Thoracic aorta (tissue), 2 donors: ENCODE data around the gene EPYC. TPM values are rescaled to one million over a fixed set of nuclear protein-coding genes. Genes with fewer than 3 reads are reported as not detected.

Experiments used
- ATAC-seq: fragments of 150-250 bp; one replicate; pipeline ENCODE4 v1.8.0; 2017; ENCODE audit warnings: low read depth; ENCODE audit not compliant: insufficient number of reproducible peaks, low FRiP score
- DNase-seq: peaks from one replicate; pipeline ENCODE4 v3.0.0-alpha.2; 2020; ENCODE audit warnings: low spot score
- H3K27ac ChIP-seq, 2 donors: fragments of 200-600 bp; sonication (generic); 1 replicate in 1 of 2; 2 replicates in 1 of 2; pipeline ENCODE4 v1.5.1; 2016; ENCODE audit warnings: mild to moderate bottlenecking in 2 of 2, moderate library complexity in 2 of 2
- H3K27me3 ChIP-seq: fragments of 200-600 bp; sonication (generic); replicated peaks from 2 replicates; pipeline ENCODE4 v1.6.0; 2016; ENCODE audit warnings: mild to moderate bottlenecking; ENCODE audit not compliant: insufficient read depth
- H3K36me3 ChIP-seq: fragments of 200-600 bp; sonication (generic); one replicate; pipeline ENCODE4 v1.5.1; 2016
- H3K4me1 ChIP-seq, 2 donors: fragments of 200-600 bp; sonication (generic); 1 replicate in 1 of 2; 2 replicates in 1 of 2; pipeline versions ENCODE4 v1.5.1 to v1.6.0; 2016; ENCODE audit warnings: low read depth in 2 of 2, mild to moderate bottlenecking in 1 of 2; ENCODE audit not compliant: control insufficient read depth in 1 of 2
- H3K4me3 ChIP-seq: fragments of 200-600 bp; sonication (generic); 2 replicates; pipeline ENCODE4 v1.5.1; 2016; ENCODE audit warnings: mild to moderate bottlenecking
- H3K9me3 ChIP-seq: fragments of 200-600 bp; sonication (generic); 2 replicates; pipeline ENCODE4 v1.5.1; 2016
- total RNA-seq, 2 donors: library from RNA; depleted of rRNA; stranded (reverse); fragments of >200 nt; gene quantifications; one replicate each; pipeline versions ENCODE4 v1.1.0 to v1.2.3, GENCODE V29; 2016
- TF ChIP-seq, protein P1 (sequence below): fragments of 200-600 bp; sonication (generic); IDR thresholded peaks from one replicate; pipeline ENCODE4 v1.5.1; 2019; ENCODE audit warnings: antibody characterized with exemption

The EPYC gene, protein sequence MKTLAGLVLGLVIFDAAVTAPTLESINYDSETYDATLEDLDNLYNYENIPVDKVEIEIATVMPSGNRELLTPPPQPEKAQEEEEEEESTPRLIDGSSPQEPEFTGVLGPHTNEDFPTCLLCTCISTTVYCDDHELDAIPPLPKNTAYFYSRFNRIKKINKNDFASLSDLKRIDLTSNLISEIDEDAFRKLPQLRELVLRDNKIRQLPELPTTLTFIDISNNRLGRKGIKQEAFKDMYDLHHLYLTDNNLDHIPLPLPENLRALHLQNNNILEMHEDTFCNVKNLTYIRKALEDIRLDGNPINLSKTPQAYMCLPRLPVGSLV
- not detected for total RNA-seq

DNA sequence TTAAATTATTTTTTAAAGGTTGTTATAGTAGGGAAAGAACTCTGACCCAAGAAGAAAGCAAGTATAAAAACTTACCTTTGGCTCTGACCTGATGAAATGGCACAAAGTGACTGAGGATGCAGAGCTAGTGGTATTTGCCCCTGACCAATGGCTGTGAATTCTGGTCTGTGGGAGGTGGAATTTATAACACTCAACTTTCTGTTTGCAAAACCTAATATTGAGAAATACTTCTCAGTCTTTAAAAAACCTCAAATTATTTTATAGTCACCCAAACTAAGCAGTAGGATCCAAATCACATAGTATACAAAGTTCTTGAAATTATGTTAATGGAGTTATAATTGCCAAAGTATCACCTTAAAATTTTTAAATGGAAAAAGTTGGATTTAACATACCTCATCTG, at the start of gene EPYC:
Gene EPYC (minus strand): TSS at position 101 of the 400 bp plus-strand sequence. CDS start 2,407 bp downstream, outside the sequence.
- DNase-seq (no peak), ATAC-seq (no peak)
- Histone ChIP-seq H3K27me3 (no peaks in the 10 kb centered on the region), H3K4me1 (no peaks in the 10 kb centered on the region), H3K9me3 (no peaks in the 10 kb centered on the region), H3K36me3 (no peaks in the 10 kb centered on the region), H3K4me3 (no peak within 1 kb of the TSS), H3K27ac (no peak within 1 kb of the TSS)
- TF ChIP-seq, protein P1, sequence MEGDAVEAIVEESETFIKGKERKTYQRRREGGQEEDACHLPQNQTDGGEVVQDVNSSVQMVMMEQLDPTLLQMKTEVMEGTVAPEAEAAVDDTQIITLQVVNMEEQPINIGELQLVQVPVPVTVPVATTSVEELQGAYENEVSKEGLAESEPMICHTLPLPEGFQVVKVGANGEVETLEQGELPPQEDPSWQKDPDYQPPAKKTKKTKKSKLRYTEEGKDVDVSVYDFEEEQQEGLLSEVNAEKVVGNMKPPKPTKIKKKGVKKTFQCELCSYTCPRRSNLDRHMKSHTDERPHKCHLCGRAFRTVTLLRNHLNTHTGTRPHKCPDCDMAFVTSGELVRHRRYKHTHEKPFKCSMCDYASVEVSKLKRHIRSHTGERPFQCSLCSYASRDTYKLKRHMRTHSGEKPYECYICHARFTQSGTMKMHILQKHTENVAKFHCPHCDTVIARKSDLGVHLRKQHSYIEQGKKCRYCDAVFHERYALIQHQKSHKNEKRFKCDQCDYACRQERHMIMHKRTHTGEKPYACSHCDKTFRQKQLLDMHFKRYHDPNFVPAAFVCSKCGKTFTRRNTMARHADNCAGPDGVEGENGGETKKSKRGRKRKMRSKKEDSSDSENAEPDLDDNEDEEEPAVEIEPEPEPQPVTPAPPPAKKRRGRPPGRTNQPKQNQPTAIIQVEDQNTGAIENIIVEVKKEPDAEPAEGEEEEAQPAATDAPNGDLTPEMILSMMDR = no peak

DNA sequence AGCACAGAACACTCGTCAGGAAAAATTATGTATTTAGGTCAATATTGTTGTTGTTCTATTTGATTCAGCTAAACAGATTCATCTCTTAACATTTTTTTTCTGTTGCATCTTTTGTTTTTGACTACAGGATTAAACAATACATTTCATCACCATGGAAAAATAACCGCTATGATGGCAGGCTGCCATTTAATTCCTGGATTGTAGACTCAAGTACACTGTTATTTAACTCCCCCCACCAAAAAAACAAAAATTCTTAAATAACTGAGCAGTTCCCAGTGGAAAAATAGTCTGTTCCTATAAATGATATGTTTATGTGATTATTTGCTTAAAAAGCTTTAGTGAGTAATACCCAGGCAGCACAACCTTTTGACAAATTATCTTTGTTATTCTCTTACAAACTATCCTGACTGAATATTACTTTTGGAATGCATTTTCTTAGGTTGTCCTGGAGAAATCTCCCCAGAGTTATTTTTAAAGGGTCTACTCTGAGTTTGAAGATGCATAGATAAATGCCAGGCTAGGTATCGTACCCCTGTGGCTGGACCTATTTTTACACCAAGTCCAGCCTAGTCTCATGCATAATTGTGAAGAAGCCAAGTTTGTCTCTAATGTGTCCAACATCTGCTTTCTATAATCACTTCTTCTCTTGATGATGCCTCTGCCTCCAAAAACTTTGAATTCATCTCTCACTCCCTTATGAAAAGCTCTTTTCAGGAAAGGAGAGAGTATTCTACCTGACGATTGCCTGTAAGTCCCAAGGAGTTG, 49.4 kb upstream of the EPYC start:
- TF ChIP-seq, protein P1 = no peak
- H3K4me1 ChIP-seq = peaks cover 0 to 8% of the 10 kb centered on the region in 2 donors
- H3K4me3 ChIP-seq = no peak overlapping the region
- DNase-seq = no peak
- no peaks in the 10 kb centered on the region for H3K36me3 ChIP-seq
- H3K9me3 ChIP-seq = no peaks in the 10 kb centered on the region
- H3K27me3 ChIP-seq = no peaks in the 10 kb centered on the region
- H3K27ac ChIP-seq = no peak overlapping the region
- no peak for ATAC-seq

DNA sequence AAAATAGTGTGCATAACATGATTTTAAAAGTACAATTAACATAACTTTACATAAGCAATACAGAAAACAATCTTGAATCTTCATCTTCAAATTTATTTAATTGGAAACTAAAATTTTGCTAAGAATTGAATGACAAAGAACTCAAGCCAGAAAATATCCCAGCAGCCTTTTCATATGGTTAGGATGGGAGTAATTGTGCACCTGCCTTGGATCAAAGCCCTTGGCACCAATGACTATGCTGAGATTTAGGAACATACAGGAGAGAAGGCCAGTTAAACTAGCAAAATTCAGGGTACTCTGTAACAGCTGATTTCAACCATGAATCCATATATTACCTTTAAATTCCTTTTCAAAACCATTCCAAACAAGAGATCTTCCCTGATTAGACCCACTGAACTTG, 47.3 kb upstream of the EPYC start:
- H3K36me3 ChIP-seq = no peaks in the 10 kb centered on the region
- no peak overlapping the region for H3K4me3 ChIP-seq
- no peak for DNase-seq
- TF ChIP-seq, protein P1 = no peak
- peaks cover 0 to 8% of the 10 kb centered on the region in 2 donors for H3K4me1 ChIP-seq
- no peak overlapping the region for H3K27ac ChIP-seq
- no peak for ATAC-seq
- no peaks in the 10 kb centered on the region for H3K9me3 ChIP-seq
- H3K27me3 ChIP-seq = no peaks in the 10 kb centered on the region

GRCh38 chr12:91044586-91044985, 39.8 kb upstream of the EPYC start:
- DNase-seq (no peak), ATAC-seq (no peak)
- no peaks in the 10 kb centered on the region for H3K27me3 ChIP-seq
- TF ChIP-seq, protein P1 = no peak
- no peaks in the 10 kb centered on the region for H3K9me3 ChIP-seq
- no peaks in the 10 kb centered on the region for H3K4me1 ChIP-seq
- H3K36me3 ChIP-seq = no peaks in the 10 kb centered on the region
- H3K27ac ChIP-seq = no peak overlapping the region
- H3K4me3 ChIP-seq = no peak overlapping the region

DNA sequence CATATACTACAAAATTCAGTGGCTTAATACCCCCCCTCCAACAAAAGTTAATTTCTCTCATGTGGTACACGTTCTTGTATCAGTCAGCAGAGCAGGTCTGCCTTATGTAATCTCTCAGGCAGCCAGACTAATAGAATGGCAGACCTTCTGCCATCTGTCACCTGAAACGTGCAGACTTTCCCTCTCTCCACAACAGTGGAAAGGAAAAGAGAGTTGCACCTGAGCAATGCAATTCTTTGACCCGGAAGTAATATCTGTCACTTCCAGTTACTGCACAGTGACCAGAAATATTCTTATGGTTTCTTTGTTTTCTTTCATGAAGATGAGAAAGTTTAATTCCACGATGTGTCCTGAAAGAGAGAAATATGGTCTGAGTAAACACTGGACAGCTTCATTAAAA, 38.6 kb upstream of the EPYC start:
- H3K27me3 ChIP-seq = no peaks in the 10 kb centered on the region
- DNase-seq (no peak), ATAC-seq (no peak)
- no peaks in the 10 kb centered on the region for H3K36me3 ChIP-seq
- H3K9me3 ChIP-seq = no peaks in the 10 kb centered on the region
- no peak overlapping the region for H3K4me3 ChIP-seq
- no peak overlapping the region for H3K27ac ChIP-seq
- H3K4me1 ChIP-seq = no peaks in the 10 kb centered on the region
- TF ChIP-seq, protein P1 = no peak
